Lung (tissue), 16 donors: Measurements from ENCODE around the gene GDF7. TPM values are rescaled to one million over a fixed set of nuclear protein-coding genes. Genes with fewer than 3 reads are reported as not detected.

Source experiments
- ATAC-seq: fragments of 200-7000 bp; cut with Tn5 transposase; one replicate; pipeline ENCODE4 v1.9.1; 2020; ENCODE audit warnings: moderate number of reproducible peaks; ENCODE audit not compliant: insufficient read depth, low FRiP score
- DNase-seq, 3 donors: peaks; one replicate each; pipeline ENCODE4 v3.0.0-alpha.2; 2013 to 2017
- H3K27ac ChIP-seq, 2 donors: one replicate each; pipeline ENCODE4 v1.5.1; 2013; ENCODE audit warnings: mild to moderate bottlenecking in 2 of 2, moderate library complexity in 2 of 2, control low read depth in 1 of 2, inconsistent platforms in 1 of 2, low read depth in 1 of 2, low read length in 1 of 2
- H3K27me3 ChIP-seq, 3 donors: one replicate each; pipeline ENCODE4 v1.5.1; 2013; ENCODE audit warnings: low read length in 2 of 3; ENCODE audit not compliant: control insufficient read depth in 3 of 3, insufficient read depth in 3 of 3
- H3K36me3 ChIP-seq, 4 donors: one replicate each; pipeline ENCODE4 v1.5.1; 2013; ENCODE audit warnings: low read length in 4 of 4, mild to moderate bottlenecking in 1 of 4, moderate library complexity in 1 of 4; ENCODE audit not compliant: control insufficient read depth in 4 of 4, insufficient read depth in 4 of 4
- H3K4me1 ChIP-seq, 5 donors: one replicate each; pipeline ENCODE4 v1.5.1; 2013; ENCODE audit warnings: low read length in 5 of 5, mild to moderate bottlenecking in 2 of 5, moderate library complexity in 1 of 5; ENCODE audit not compliant: control insufficient read depth in 5 of 5, insufficient read depth in 5 of 5
- H3K4me3 ChIP-seq: one replicate; pipeline ENCODE4 v1.5.1; 2013; ENCODE audit warnings: mild to moderate bottlenecking, control low read depth, moderate library complexity
- H3K9ac ChIP-seq, 2 donors: one replicate each; pipeline ENCODE4 v1.5.1; 2013; ENCODE audit warnings: low read length in 2 of 2, control low read depth in 1 of 2; ENCODE audit not compliant: insufficient read depth in 1 of 2
- H3K9me3 ChIP-seq, 4 donors: one replicate each; pipeline ENCODE4 v1.5.1; 2013; ENCODE audit warnings: low read length in 3 of 4, mild to moderate bottlenecking in 1 of 4, moderate library complexity in 1 of 4; ENCODE audit not compliant: control insufficient read depth in 4 of 4, insufficient read depth in 3 of 4
- WGBS, 2 donors: extraction: QIAGEN DNeasy Blood & Tissue Kit; methylation state at CpG; one replicate each; pipeline ENCODE4 v1.1.7; 2013; 5-methylcytosine and 5-hydroxymethylcytosine counted together
- long read RNA-seq, 5 donors: transcript quantifications; one replicate each; lab custom pipeline, GENCODE V29; 2026
- polyA plus RNA-seq, 2 donors: library from polyadenylated mRNA; stranded (reverse); fragments of 200-250 nt; gene quantifications; one replicate each; pipeline ENCODE4 v1.2.1, GENCODE V29; 2013
- total RNA-seq, 2 donors: library from RNA; depleted of rRNA in 1 of 2; stranded (reverse); fragments of >200 nt in 1 of 2; gene quantifications; one replicate each; pipeline ENCODE4 v1.2.1, GENCODE V29; 2014 to 2021
- TF ChIP-seq, protein P1 (sequence below): IDR thresholded peaks from 2 replicates; pipeline ENCODE4 v1.5.1; 2012; ENCODE audit warnings: mild to moderate bottlenecking; ENCODE audit errors: control extremely low read depth, extremely low read depth
- donor health status: control.
- donor health status: control.
- donor health status: Bipolar disorder and iron deficiency.
- donor health status: healthy.
- donor health status: DM: yes; HTN: yes; CAD: no.

Gene GDF7
- total RNA-seq (under 1 TPM; 0.37 to 0.54 TPM), polyA plus RNA-seq (under 1 TPM; 0.10 to 0.26 TPM)
- long read RNA-seq, donor 1 = 0 reads
- long read RNA-seq, donor 2 = 0 reads
- long read RNA-seq, donor 3 = 0 reads
- long read RNA-seq, donor 4 = 0 reads
- long read RNA-seq, donor 5, partial matches to known transcripts = 23 of 23 reads
- long read RNA-seq, donor 5, other reads (novel, unspliced or antisense) = 0 of 23 reads

DNA sequence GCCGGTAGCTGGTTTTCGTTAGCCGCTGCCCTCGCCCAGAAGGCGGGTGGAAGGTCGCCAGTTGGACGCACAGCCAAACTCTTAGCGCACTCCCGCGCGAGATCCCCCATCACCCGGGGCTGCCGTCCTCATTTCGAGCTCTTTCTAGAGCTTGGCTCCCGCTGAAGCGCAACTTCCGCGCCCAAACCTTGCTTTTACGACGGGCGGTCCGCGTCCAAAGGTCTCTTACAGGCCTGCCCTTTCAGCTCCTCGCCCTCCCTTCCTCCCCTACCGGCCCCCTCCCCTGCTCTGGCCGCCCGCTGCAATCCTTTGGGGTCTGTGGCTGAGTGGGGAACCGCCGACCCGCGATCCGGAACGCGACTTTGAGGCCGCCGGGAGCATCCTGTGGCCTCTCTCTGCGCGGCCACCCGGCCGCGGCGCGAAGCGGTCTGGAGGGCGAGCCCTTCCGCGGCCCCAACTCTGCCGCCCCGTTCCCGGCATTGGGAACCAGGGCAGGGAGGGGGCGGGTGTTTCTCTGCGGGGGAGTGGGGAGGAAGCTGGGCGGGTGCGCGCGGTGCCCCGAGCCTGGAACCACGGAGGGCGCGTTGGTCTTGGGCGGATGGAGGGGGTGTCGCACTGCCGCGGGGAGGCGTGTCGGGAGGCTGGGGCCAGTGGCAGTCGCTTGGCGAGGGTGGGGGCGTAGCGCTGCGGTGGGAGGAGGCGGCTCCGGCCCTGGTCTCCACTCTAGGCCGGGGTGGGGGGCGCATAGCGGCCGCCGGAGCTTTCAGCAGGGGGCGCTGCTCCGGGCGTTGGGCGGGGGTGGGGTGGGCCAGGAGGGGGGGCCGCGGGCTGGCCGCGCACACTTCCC lies at the start of gene GDF7:
GDF7 (plus strand) TSS at position 841 of the 847 bp plus-strand sequence. CDS start 96 bp downstream, outside the sequence.
- peaks cover 4 to 86% (median 82%) of the 10 kb centered on the region in 3 donors for H3K27me3 ChIP-seq
- peaks cover 0 to 16% (median 5%) of the 10 kb centered on the region in 5 donors for H3K4me1 ChIP-seq
- no peak within 1 kb of the TSS for H3K27ac ChIP-seq
- no peak within 1 kb of the TSS for H3K9ac ChIP-seq
- peak within 1 kb of the TSS; percentile 10 for H3K4me3 ChIP-seq
- no peaks in the 10 kb centered on the region for H3K36me3 ChIP-seq
- 1% methylated on average over 55 to 86 of the region's 86 CpGs for WGBS, 2 donors
- TF ChIP-seq, protein P1, sequence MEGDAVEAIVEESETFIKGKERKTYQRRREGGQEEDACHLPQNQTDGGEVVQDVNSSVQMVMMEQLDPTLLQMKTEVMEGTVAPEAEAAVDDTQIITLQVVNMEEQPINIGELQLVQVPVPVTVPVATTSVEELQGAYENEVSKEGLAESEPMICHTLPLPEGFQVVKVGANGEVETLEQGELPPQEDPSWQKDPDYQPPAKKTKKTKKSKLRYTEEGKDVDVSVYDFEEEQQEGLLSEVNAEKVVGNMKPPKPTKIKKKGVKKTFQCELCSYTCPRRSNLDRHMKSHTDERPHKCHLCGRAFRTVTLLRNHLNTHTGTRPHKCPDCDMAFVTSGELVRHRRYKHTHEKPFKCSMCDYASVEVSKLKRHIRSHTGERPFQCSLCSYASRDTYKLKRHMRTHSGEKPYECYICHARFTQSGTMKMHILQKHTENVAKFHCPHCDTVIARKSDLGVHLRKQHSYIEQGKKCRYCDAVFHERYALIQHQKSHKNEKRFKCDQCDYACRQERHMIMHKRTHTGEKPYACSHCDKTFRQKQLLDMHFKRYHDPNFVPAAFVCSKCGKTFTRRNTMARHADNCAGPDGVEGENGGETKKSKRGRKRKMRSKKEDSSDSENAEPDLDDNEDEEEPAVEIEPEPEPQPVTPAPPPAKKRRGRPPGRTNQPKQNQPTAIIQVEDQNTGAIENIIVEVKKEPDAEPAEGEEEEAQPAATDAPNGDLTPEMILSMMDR = no peak
- DNase-seq = no peak
- ATAC-seq = no peak
- H3K9me3 ChIP-seq = peaks cover 0 to 2% (median 0%) of the 10 kb centered on the region in 4 donors

GRCh38 chr2:20617892-20618467 lies 49.0 kb upstream of the GDF7 start:
- peak overlapping the region; percentile 97 to 98 for H3K27ac ChIP-seq
- 30 to 40% methylated on average over 14 of the region's 14 CpGs for WGBS, 2 donors
- peak; percentile 97 to 98 (median 97) for DNase-seq

DNA sequence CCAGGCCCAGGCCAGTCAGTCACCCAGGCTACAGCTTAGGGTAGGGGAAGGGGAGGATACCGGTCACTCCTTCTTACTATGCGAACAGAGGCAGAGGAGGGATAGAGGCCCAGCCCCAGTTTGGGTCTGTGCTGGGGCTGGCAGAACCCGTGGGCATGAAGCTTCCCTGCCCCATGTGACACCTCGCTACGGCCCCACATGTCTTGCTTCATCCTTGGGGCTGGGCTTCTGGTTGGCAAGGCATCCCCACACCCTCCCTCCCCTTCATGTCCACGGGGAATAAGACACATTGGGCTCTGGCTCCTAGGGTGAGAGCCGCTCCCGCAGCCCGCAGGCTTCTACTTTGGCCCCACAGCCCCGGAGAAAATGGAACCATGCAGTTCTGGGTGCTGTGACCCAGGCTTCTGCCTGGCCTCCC lies 48.5 kb upstream of the GDF7 start:
- TF ChIP-seq, protein P1 = no peak
- no peaks in the 10 kb centered on the region for H3K27me3 ChIP-seq
- peak; percentile 4 for ATAC-seq
- H3K9me3 ChIP-seq = no peaks in the 10 kb centered on the region
- DNase-seq = no peak
- H3K4me3 ChIP-seq = no peak overlapping the region
- peak overlapping the region; percentile 43 to 65 for H3K9ac ChIP-seq
- WGBS, 2 donors = 62 to 65% methylated on average over 9 to 10 of the region's 10 CpGs
- H3K36me3 ChIP-seq = peaks cover 0 to 32% (median 4%) of the 10 kb centered on the region in 4 donors
- H3K4me1 ChIP-seq = peaks cover 29 to 58% (median 43%) of the 10 kb centered on the region in 5 donors
- H3K27ac ChIP-seq = peak overlapping the region; percentile 97 to 98

More at GRCh38 chr2:20617892-20618467, 49.0 kb upstream of the GDF7 start:
- H3K36me3 ChIP-seq = peaks cover 0 to 28% (median 4%) of the 10 kb centered on the region in 4 donors
- H3K9me3 ChIP-seq = no peaks in the 10 kb centered on the region
- H3K9ac ChIP-seq = peak overlapping the region; percentile 46 to 65
- peak; percentile 88 for ATAC-seq
- H3K4me3 ChIP-seq = no peak overlapping the region
- TF ChIP-seq, protein P1 = no peak
- peaks cover 32 to 61% (median 43%) of the 10 kb centered on the region in 5 donors for H3K4me1 ChIP-seq
- no peaks in the 10 kb centered on the region for H3K27me3 ChIP-seq
